Right lobe of liver (tissue), 6 donors: Measurements from ENCODE around the gene IKZF2. TPM values are rescaled to one million over a fixed set of nuclear protein-coding genes. Genes with fewer than 3 reads are reported as not detected.
A peak's percentile ranks its signal among the peaks of the same experiment; 100 is the strongest.

ENCODE experiments used
- ATAC-seq, 4 donors: fragments of 200-7000 bp; cut with Tn5 transposase; one replicate each; pipeline ENCODE4 v1.9.1; 2020; ENCODE audit warnings: mild to moderate bottlenecking in 4 of 4, moderate library complexity in 4 of 4
- DNase-seq, 3 donors: peaks; one replicate each; pipeline ENCODE4 v3.0.0-alpha.2; 2020
- H3K27ac ChIP-seq, 3 donors: fragments of 200-600 bp; one replicate each; pipeline ENCODE4 v1.8.0; 2022
- H3K27me3 ChIP-seq, 2 donors: fragments of 200-600 bp; one replicate each; pipeline ENCODE4 v1.8.0; 2022
- H3K36me3 ChIP-seq, 4 donors: fragments of 200-600 bp; sonication (generic) in 1 of 4; one replicate each; pipeline versions ENCODE4 v1.5.1 to v1.8.0; 2017 to 2022; ENCODE audit warnings: control low read depth in 1 of 4
- H3K4me1 ChIP-seq, 4 donors: fragments of 200-600 bp; sonication (generic) in 1 of 4; one replicate each; pipeline versions ENCODE4 v1.5.1 to v1.8.0; 2017 to 2022; ENCODE audit warnings: control low read depth in 1 of 4
- H3K4me3 ChIP-seq, 3 donors: fragments of 200-600 bp; one replicate each; pipeline ENCODE4 v1.8.0; 2022
- H3K9me3 ChIP-seq, 4 donors: fragments of 200-600 bp; sonication (generic) in 1 of 4; one replicate each; pipeline versions ENCODE4 v1.5.1 to v1.8.0; 2017 to 2022; ENCODE audit warnings: control low read depth in 1 of 4
- CTCF ChIP-seq, 4 donors: fragments of 200-600 bp in 3 of 4; fragments of 450-650 bp in 1 of 4; IDR thresholded peaks; one replicate each; pipeline versions ENCODE4 v1.5.1 to v1.8.0; 2016 to 2022; ENCODE audit warnings: antibody characterized with exemption in 4 of 4, mild to moderate bottlenecking in 2 of 4
- POLR2A ChIP-seq: fragments of 450-650 bp; IDR thresholded peaks from one replicate; pipeline ENCODE4 v1.6.1; 2017; ENCODE audit warnings: antibody characterized with exemption, mild to moderate bottlenecking
- WGBS: methylation state at CpG from one replicate; pipeline ENCODE4 v1.1.6; 2018; ENCODE audit warnings: low coverage, low lambda C conversion rate; ENCODE audit not compliant: insufficient coverage; ENCODE audit errors: missing lambda C conversion rate; 5-methylcytosine and 5-hydroxymethylcytosine counted together
- intact Hi-C, 2 donors: fragments of 100-400 bp; cut with DNase I; formaldehyde crosslinking; loops; one replicate each; pipeline versions ENCODE4 v1.11.2 to v1.14.1; 2022
- total RNA-seq, 6 experiments: library from RNA; depleted of rRNA in 2 of 6; stranded (reverse); fragments of >200 nt in 2 of 6; fragmentation: NEBNext Ultra II Directional in 3 of 6; extraction: Animal tissue kit (Norgen Biotek cat#: 25700) in 3 of 6; gene quantifications; one replicate each; pipeline versions ENCODE4 v1.1.0 to v1.2.4, GENCODE V29; 2016 to 2023
- donor health status: DM: no; HTN: yes; CAD: no.
- donor health status: DM: no; HTN: no; CAD: no.
- donor health status: DM: no; HTN: no; CAD: no.
- donor health status: DM: no; HTN: yes; CAD: no.
- donor health status: DM: no; HTN: yes; CAD: no.

IKZF2 gene
- total RNA-seq, 6 experiments from 2014 or later = 1.1 to 4.1 (median 1.9) TPM

- TF ChIP-seq CTCF (IDR thresholded peaks at IDR 0.05) = no peak
- TF ChIP-seq POLR2A = no peak
- H3K9me3 ChIP-seq = no peaks in the 10 kb centered on the region
- no peak overlapping the region for H3K4me3 ChIP-seq
- no peak overlapping the region for H3K27ac ChIP-seq
- H3K27me3 ChIP-seq = no peaks in the 10 kb centered on the region
- intact Hi-C loops = no loop called here
- no peak for DNase-seq
- 42% methylated on average over 1 of the region's 1 CpG for WGBS
- no peak for ATAC-seq
- H3K4me1 ChIP-seq = no peaks in the 10 kb centered on the region
- no peaks in the 10 kb centered on the region for H3K36me3 ChIP-seq
Measured at GRCh38 chr2:212990697-212991096, 160.7 kb downstream of the IKZF2 start.

GRCh38 chr2:212987492-212987891 lies 163.9 kb downstream of the IKZF2 start:
- TF ChIP-seq POLR2A (no peak), CTCF (IDR thresholded peaks at IDR 0.05) (no peak)
- 86% methylated on average over 4 of the region's 4 CpGs for WGBS
- H3K27me3 ChIP-seq = no peaks in the 10 kb centered on the region
- no peak for ATAC-seq
- no peaks in the 10 kb centered on the region for H3K36me3 ChIP-seq
- intact Hi-C loops = no loop called here
- no peak overlapping the region for H3K27ac ChIP-seq
- H3K4me1 ChIP-seq = no peaks in the 10 kb centered on the region
- no peak for DNase-seq
- H3K4me3 ChIP-seq = no peak overlapping the region
- H3K9me3 ChIP-seq = no peaks in the 10 kb centered on the region

GRCh38 chr2:212984129-212984528 lies 167.3 kb downstream of the IKZF2 start:
- Histone ChIP-seq H3K27ac (no peak overlapping the region), H3K36me3 (no peaks in the 10 kb centered on the region), H3K4me1 (no peaks in the 10 kb centered on the region), H3K4me3 (no peak overlapping the region), H3K27me3 (no peaks in the 10 kb centered on the region), H3K9me3 (no peaks in the 10 kb centered on the region)
- TF ChIP-seq POLR2A (no peak), CTCF (IDR thresholded peaks at IDR 0.05) (no peak)
- WGBS = 81% methylated on average over 6 of the region's 6 CpGs
- intact Hi-C loops = no loop called here
- no peak for ATAC-seq
- no peak for DNase-seq

- ATAC-seq (peak in 1 of 4 donors; percentile 15), DNase-seq (no peak)
- no peaks in the 10 kb centered on the region for H3K27me3 ChIP-seq
- intact Hi-C loops = no loop called here
- no peak for TF ChIP-seq POLR2A
- no peak for TF ChIP-seq CTCF (IDR thresholded peaks at IDR 0.05)
- no peak overlapping the region for H3K4me3 ChIP-seq
- 7% methylated on average over 1 of the region's 1 CpG for WGBS
- no peaks in the 10 kb centered on the region for H3K4me1 ChIP-seq
- H3K36me3 ChIP-seq = no peaks in the 10 kb centered on the region
- no peaks in the 10 kb centered on the region for H3K9me3 ChIP-seq
- no peak overlapping the region for H3K27ac ChIP-seq
Measured at GRCh38 chr2:212979799-212980198, 171.6 kb downstream of the IKZF2 start.

- no peaks in the 10 kb centered on the region for H3K9me3 ChIP-seq
- 28% methylated on average over 2 of the region's 2 CpGs for WGBS
- ATAC-seq (peak in 1 of 4 donors; percentile 25), DNase-seq (no peak)
- intact Hi-C loops = no loop called here
- H3K4me3 ChIP-seq = no peak overlapping the region
- H3K27me3 ChIP-seq = no peaks in the 10 kb centered on the region
- H3K4me1 ChIP-seq = no peaks in the 10 kb centered on the region
- no peak for TF ChIP-seq POLR2A
- no peak for TF ChIP-seq CTCF (IDR thresholded peaks at IDR 0.05)
- no peak overlapping the region for H3K27ac ChIP-seq
- no peaks in the 10 kb centered on the region for H3K36me3 ChIP-seq
Measured at GRCh38 chr2:212979046-212979612, 172.3 kb downstream of the IKZF2 start.
